GM18951 (cell line): ENCODE results near the gene ARHGAP23.
A peak's percentile ranks its signal among the peaks of the same experiment; 100 is the strongest.

Source experiments
- POLR2A ChIP-seq: IDR thresholded peaks from 4 replicates; pipeline ENCODE4 v1.6.1; 2011; ENCODE audit warnings: mild to moderate bottlenecking; ENCODE audit not compliant: insufficient read length, insufficient read depth; ENCODE audit errors: extremely low read depth
- in situ Hi-C: fragments of 300-500 bp; cut with MboI; formaldehyde crosslinking; loops from one replicate; pipeline ENCODE4 v1.12.0; 2022; ENCODE audit warnings: low sequenced_read_pairs, mixed read lengths, inconsistent platforms; ENCODE audit not compliant: unreplicated experiment

ARHGAP23 gene

GRCh38 chr17:38415250-38416194 is 12.7 kb upstream of the ARHGAP23 start:
- peak; percentile 36 for TF ChIP-seq POLR2A
- in situ Hi-C loops, result no loop called here

- TF ChIP-seq POLR2A, result no peak
- in situ Hi-C loops, result no loop called here
Measured at GRCh38 chr17:38416840-38417209, 11.4 kb upstream of the ARHGAP23 start.

DNA sequence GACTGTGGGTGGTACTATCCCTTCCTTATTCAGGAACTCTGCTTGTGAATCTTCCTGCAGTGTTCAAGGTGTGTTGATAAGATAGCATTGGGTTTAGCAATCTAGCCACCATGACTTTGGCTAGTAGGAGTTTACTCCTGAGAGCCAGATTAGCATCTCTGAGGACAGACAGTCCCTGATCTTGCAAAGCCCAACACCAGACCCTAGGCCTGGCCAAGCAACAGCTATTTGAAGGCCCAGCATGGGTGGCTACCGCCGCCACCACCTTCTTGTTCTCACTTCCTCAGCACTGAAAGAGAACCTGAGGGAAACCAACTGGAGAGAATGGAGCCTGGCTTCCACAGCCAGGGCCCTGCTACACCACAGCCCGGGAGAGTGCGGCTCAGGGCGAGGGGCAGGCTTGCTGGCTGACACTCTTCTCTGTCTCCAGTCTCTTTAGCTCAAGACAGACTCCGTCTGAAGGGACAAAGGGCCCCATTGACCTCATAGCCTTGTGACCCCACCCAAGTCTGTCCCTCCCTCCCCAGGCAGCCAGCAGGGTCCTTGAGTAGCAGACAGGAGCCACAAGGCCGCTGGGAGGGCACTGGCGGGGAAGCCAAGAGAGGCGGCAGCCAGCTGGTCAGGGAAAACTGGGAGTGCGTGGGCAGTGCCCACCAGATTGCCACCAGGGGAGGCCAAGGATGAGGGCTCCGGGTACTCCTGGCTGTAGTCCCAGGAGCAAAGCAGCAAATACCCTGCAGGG is 10.9 kb upstream of the ARHGAP23 start:
- TF ChIP-seq POLR2A, result no peak
- in situ Hi-C loops, result no loop called here

GRCh38 chr17:38418062-38418692 is 10.1 kb upstream of the ARHGAP23 start:
- TF ChIP-seq POLR2A, result no peak
- in situ Hi-C loops, result no loop called here

- in situ Hi-C loops, result no loop called here
- no peak for TF ChIP-seq POLR2A
Measured at GRCh38 chr17:38418693-38419507, 9.4 kb upstream of the ARHGAP23 start.

DNA sequence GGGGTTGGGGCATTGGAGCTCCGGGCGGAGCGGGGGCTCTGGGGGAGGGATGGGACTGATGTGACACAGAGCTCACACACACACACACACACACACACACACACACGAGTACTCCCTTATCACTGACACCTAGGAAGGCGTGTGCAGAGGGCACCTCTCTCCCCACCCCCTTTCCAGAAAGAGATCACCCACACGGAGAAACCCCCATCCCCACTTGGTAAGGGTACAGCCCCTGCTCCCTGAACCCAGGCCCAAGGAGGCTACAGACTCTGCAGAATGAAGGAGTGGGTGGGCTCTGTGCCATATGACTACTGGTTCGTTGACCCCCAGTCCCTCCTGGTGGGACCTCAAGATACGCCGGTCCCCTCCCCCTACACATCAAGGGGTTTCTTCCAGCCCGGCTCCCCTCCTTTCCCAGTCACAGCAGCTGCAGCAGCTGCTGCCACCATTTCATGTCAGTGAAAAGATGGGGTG is 8.7 kb upstream of the ARHGAP23 start:
- in situ Hi-C loops, result no loop called here
- TF ChIP-seq POLR2A, result no peak

- no peak for TF ChIP-seq POLR2A
- in situ Hi-C loops, result no loop called here
Measured at GRCh38 chr17:38420518-38420917, 7.7 kb upstream of the ARHGAP23 start.

- in situ Hi-C loops, result no loop called here
- TF ChIP-seq POLR2A, result no peak
Measured at GRCh38 chr17:38421171-38421841, 7.0 kb upstream of the ARHGAP23 start.

DNA sequence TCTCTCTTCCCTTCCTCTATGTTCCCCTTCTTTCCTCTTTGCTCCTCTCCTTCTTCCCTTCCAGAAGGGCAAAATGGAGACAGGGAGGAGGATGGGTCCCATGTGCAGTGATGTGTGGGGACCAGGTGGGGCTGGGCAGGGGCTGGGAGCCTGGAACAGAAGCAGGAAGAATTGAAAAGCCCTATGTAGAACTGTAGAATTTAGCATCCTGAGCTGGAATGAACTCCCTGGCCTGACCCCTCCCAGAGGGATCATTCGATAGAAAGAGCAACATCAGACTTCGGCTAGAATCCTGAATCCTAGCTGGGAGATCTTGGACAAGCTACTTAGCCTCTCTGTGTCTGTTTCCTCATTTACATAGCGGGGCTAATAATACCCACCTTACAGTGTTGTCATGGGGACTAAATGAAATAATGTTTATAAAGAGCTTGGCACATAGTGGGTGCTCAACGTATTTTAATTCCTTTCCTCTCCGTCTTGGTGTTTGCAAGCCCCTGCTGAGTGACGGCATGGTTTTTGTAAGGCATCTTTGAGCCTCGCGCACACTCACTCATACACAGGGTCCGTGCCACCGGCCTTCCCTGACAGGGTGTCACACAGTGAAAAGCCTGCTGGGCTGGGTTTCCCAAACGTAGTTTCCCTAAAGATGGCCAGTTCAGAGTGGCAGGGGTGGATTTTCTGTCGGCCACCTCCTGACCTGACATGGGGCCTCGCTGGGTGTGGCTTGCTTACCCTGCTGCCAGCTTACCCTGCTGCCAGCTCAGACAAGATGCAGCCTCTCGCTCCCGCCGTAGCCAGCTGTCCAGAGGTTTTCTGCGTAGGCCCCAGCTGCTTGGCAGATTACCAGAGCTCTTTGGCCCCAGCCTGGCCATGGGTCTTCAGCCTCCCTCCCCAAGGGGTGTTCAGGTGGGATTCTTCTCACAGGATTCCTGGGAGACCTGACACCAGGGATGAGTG is 6.1 kb upstream of the ARHGAP23 start:
- in situ Hi-C loops, result no loop called here
- no peak for TF ChIP-seq POLR2A

DNA sequence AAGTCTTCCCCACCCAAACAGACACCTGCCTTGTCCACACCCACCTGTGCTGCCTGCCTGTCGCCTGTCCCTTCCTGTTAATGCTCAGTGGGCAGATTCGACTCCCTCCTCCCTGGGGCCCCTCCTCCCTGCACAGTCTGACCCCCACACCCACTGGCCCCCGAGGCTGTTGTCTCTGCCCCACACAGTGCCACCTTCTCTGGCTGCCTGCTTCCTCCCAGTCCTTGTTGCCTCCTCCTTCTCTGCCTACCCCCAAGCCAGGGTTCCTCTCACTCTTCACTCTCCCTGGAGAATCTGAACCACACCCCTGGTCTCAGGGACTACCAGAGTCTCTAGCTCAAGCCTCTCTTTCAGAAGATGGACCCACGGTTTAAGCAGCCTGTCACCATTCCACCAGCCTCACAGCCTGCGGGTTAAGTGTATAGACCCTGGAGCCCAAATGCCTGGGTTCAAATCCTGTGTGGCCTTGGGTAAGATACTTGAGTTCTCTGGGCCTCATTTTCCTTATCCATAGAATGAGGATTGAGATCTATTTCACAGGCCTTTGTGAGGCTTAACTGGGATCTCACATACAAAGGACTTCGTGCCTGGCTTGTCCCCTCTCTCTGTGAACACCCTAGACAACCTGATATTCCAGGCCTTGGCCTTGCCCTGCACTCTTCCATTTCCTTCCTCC is 3.8 kb upstream of the ARHGAP23 start:
- TF ChIP-seq POLR2A, result no peak
- in situ Hi-C loops, result no loop called here

GRCh38 chr17:38425031-38425430 is 3.2 kb upstream of the ARHGAP23 start:
- in situ Hi-C loops, result no loop called here
- no peak for TF ChIP-seq POLR2A
